Measurements from ENCODE around the gene MZT2B.
A peak's percentile ranks its signal among the peaks of the same experiment; 100 is the strongest.
"Not testable (repeated sequence)": the region's sequence is repeated elsewhere in the genome, so short reads cannot be mapped to it uniquely, and the experiment has no call there.

MZT2B gene

GRCh38 chr2:130190237-130190636 is 8.2 kb downstream of the MZT2B start:
- Histone ChIP-seq H4K20me1 (peaks cover 10 to 65% (median 35%) of the 10 kb centered on the region in 11 experiments; a peak in 20 of 22 replicates), H3K4me3 (no peak overlapping the region), H3K27ac (no peak overlapping the region), H3K9ac (no peak overlapping the region), H3K27me3 (no peaks in the 10 kb centered on the region), H3K36me3 (peaks cover 10 to 59% (median 34%) of the 10 kb centered on the region in 11 experiments), H3K4me1 (peaks cover 0 to 26% (median 16%) of the 10 kb centered on the region in 10 experiments; a peak in 13 of 20 replicates), H3K9me3 (replicated peaks in 1 of 11) (no peaks in the 10 kb centered on the region), H3K4me2 (no peak overlapping the region)
- TF ChIP-seq Cebpa-rat (IDR thresholded peaks at IDR 0.05), result no peak

GRCh38 chr2:130191319-130191718 is 9.3 kb downstream of the MZT2B start:
- peaks cover 0 to 18% (median 8%) of the 10 kb centered on the region in 10 experiments; a peak in 12 of 20 replicates for H3K4me1 ChIP-seq
- H3K9ac ChIP-seq; H3K4me3 ChIP-seq; H3K27me3 ChIP-seq; H3K4me2 ChIP-seq; H3K9me3 ChIP-seq (replicated peaks in 1 of 11); H3K27ac ChIP-seq: not testable (repeated sequence)
- peaks cover 4 to 51% (median 30%) of the 10 kb centered on the region in 11 experiments for H3K36me3 ChIP-seq
- peaks cover 5 to 55% (median 28%) of the 10 kb centered on the region in 11 experiments; a peak in 18 of 22 replicates for H4K20me1 ChIP-seq

GRCh38 chr2:130192451-130192850 is 10.4 kb downstream of the MZT2B start:
- not testable (repeated sequence) for H3K9ac ChIP-seq; H3K4me2 ChIP-seq; H3K9me3 ChIP-seq (replicated peaks in 1 of 11); H3K27me3 ChIP-seq; H3K4me1 ChIP-seq; H3K4me3 ChIP-seq; H3K27ac ChIP-seq
- Histone ChIP-seq H3K36me3 (peaks cover 4 to 41% (median 25%) of the 10 kb centered on the region in 11 experiments), H4K20me1 (peaks cover 3 to 43% (median 17%) of the 10 kb centered on the region in 11 experiments; a peak in 17 of 22 replicates)

- H3K4me3 ChIP-seq; H3K4me2 ChIP-seq; H3K27me3 ChIP-seq; H3K4me1 ChIP-seq; H3K27ac ChIP-seq; H3K9me3 ChIP-seq (replicated peaks in 1 of 11); H3K9ac ChIP-seq: not testable (repeated sequence)
- peaks cover 0 to 30% (median 12%) of the 10 kb centered on the region in 11 experiments; a peak in 12 of 22 replicates for H4K20me1 ChIP-seq
- peaks cover 4 to 31% (median 22%) of the 10 kb centered on the region in 11 experiments for H3K36me3 ChIP-seq
Measured at GRCh38 chr2:130193824-130194223, 11.8 kb downstream of the MZT2B start.

- not testable (repeated sequence) for H3K9me3 ChIP-seq (replicated peaks in 1 of 11); H3K4me2 ChIP-seq; H3K27me3 ChIP-seq; H3K9ac ChIP-seq; H3K27ac ChIP-seq; H3K4me1 ChIP-seq; H3K4me3 ChIP-seq
- Histone ChIP-seq H3K36me3 (peaks cover 4 to 18% (median 15%) of the 10 kb centered on the region in 11 experiments), H4K20me1 (peaks cover 0 to 17% (median 3%) of the 10 kb centered on the region in 11 experiments; a peak in 8 of 22 replicates)
Measured at GRCh38 chr2:130195089-130195635, 13.1 kb downstream of the MZT2B start.

- H3K27me3 ChIP-seq; H3K36me3 ChIP-seq; H3K4me3 ChIP-seq; H3K4me2 ChIP-seq; H3K4me1 ChIP-seq; H3K9ac ChIP-seq; H3K27ac ChIP-seq; H4K20me1 ChIP-seq; H3K9me3 ChIP-seq (replicated peaks in 1 of 11): not testable (repeated sequence)
Measured at GRCh38 chr2:130196052-130196451, 14.0 kb downstream of the MZT2B start.

- Histone ChIP-seq H4K20me1 (no peaks in the 10 kb centered on the region), H3K9me3 (replicated peaks in 1 of 11) (peaks cover 0 to 4% (median 0%) of the 10 kb centered on the region in 11 experiments; a peak in 2 of 22 replicates), H3K4me2 (no peak within 1 kb of the TSS), H3K4me3 (no peak within 1 kb of the TSS), H3K4me1 (peaks cover 0 to 5% (median 0%) of the 10 kb centered on the region in 10 experiments; a peak in 2 of 20 replicates), H3K9ac (no peak within 1 kb of the TSS), H3K27me3 (no peaks in the 10 kb centered on the region), H3K36me3 (no peaks in the 10 kb centered on the region), H3K27ac (no peak within 1 kb of the TSS)
- TF ChIP-seq Cebpa-rat (IDR thresholded peaks at IDR 0.05), result no peak
Measured at GRCh38 chr2:130198343-130198742, 16.3 kb downstream of the MZT2B start, which contains the start of gene TUBA3E. Gene TUBA3E, minus strand, starts transcription at chr2:130198439. Its CDS starts 79 bp downstream, at chr2:130198360.

- not testable (repeated sequence) for H3K9me3 ChIP-seq (replicated peaks in 1 of 11); H3K4me3 ChIP-seq; H3K36me3 ChIP-seq; H3K27ac ChIP-seq; H3K27me3 ChIP-seq; H4K20me1 ChIP-seq; H3K9ac ChIP-seq; H3K4me1 ChIP-seq
- H3K4me2 ChIP-seq, result peak overlapping the region in 1 of 11 experiments; percentile 29; a peak in 1 of 22 replicates
Measured at GRCh38 chr2:130202518-130202917, 20.5 kb downstream of the MZT2B start.

- not testable (repeated sequence) for H4K20me1 ChIP-seq; H3K36me3 ChIP-seq; H3K27ac ChIP-seq; H3K4me1 ChIP-seq; H3K4me2 ChIP-seq; H3K9ac ChIP-seq; H3K27me3 ChIP-seq; H3K9me3 ChIP-seq (replicated peaks in 1 of 11); H3K4me3 ChIP-seq
Measured at GRCh38 chr2:130203150-130203549, 21.1 kb downstream of the MZT2B start.

GRCh38 chr2:130207051-130207450 is 25.0 kb downstream of the MZT2B start:
- not testable (repeated sequence) for H3K9me3 ChIP-seq (replicated peaks in 1 of 11); H3K9ac ChIP-seq; H3K27ac ChIP-seq; H3K4me3 ChIP-seq; H3K4me1 ChIP-seq; H3K36me3 ChIP-seq; H4K20me1 ChIP-seq; H3K27me3 ChIP-seq; H3K4me2 ChIP-seq

GRCh38 chr2:130219147-130219546 is 37.1 kb downstream of the MZT2B start:
- not testable (repeated sequence) for H4K20me1 ChIP-seq; H3K4me1 ChIP-seq; H3K27ac ChIP-seq; H3K36me3 ChIP-seq; H3K9me3 ChIP-seq (replicated peaks in 1 of 11); H3K4me2 ChIP-seq; H3K9ac ChIP-seq; H3K4me3 ChIP-seq; H3K27me3 ChIP-seq

GRCh38 chr2:130220505-130220904 is 38.4 kb downstream of the MZT2B start:
- H3K27ac ChIP-seq; H3K4me3 ChIP-seq; H4K20me1 ChIP-seq; H3K27me3 ChIP-seq; H3K9me3 ChIP-seq (replicated peaks in 1 of 11); H3K9ac ChIP-seq; H3K4me1 ChIP-seq; H3K36me3 ChIP-seq; H3K4me2 ChIP-seq: not testable (repeated sequence)

- not testable (repeated sequence) for H3K9ac ChIP-seq; H3K36me3 ChIP-seq; H3K4me1 ChIP-seq; H3K27ac ChIP-seq; H3K27me3 ChIP-seq; H3K9me3 ChIP-seq (replicated peaks in 1 of 11); H3K4me2 ChIP-seq; H4K20me1 ChIP-seq; H3K4me3 ChIP-seq
Measured at GRCh38 chr2:130222523-130222922, 40.5 kb downstream of the MZT2B start.

- not testable (repeated sequence) for H4K20me1 ChIP-seq, H3K36me3 ChIP-seq, H3K4me2 ChIP-seq, H3K4me3 ChIP-seq, H3K27me3 ChIP-seq, H3K27ac ChIP-seq, H3K9ac ChIP-seq, H3K4me1 ChIP-seq
- peaks cover 0 to 10% (median 5%) of the 10 kb centered on the region in 11 experiments; a peak in 5 of 22 replicates for H3K9me3 ChIP-seq (replicated peaks in 1 of 11)
Measured at GRCh38 chr2:130228005-130228404, 45.9 kb downstream of the MZT2B start.

All from BLaER1 treated with 17β-estradiol and CSF1 and Interleukin-3, amounts not matched to agents 10 nM and 100 nM (cell line).